OCI-LY7 (cell line): Measurements from ENCODE around the gene SH3PXD2A.

Experiments used
- EZH2phosphoT487 ChIP-seq: fragments of 200-600 bp; sonication (generic); IDR thresholded peaks from 2 replicates; pipeline ENCODE4 v1.6.1; 2018; ENCODE audit warnings: low read depth, borderline replicate concordance, mild to moderate bottlenecking, mixed run types, antibody characterized with exemption, low read length, moderate library complexity, mixed read lengths
- TF ChIP-seq, protein P1 (sequence below): fragments of 200-600 bp; sonication (generic); conservative IDR thresholded peaks from 2 replicates; pipeline ENCODE4 v1.5.1; 2014; ENCODE audit warnings: mild to moderate bottlenecking, antibody characterized with exemption, low read length, moderate library complexity, mixed read lengths

DNA sequence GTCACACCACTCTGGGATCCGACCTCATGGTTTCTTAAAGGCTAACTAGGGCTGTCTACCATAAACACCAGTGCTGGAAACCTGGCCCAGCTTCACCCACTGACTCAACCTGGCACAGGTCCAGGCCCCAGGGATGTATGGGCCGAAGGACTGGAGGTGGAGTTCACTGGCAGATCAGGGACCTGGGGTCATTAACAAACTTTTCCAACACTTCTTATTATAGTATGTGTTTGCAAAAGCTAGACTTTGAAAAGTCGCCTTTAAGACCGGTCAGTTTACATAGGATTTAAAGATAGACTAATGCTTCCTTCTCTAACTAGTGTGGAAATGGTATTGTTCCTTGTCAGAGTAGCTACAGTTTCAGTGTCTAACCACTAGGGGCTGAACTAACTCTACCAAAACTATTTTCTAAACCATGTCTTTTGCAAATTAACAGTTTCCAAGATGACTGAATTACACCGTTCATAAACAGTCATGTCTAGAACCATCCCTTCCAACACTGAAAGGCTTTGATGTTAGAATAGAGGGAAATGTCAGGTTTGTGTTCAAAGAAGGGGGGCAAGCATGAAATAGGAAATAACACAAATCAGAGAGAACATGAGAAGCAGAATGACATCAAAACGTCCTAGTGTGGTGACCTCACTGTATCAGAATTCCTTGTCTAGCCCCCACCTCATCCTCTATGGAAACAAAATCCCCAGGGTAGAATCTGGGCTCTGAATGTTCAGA is 32.9 kb upstream of the SH3PXD2A start:
- TF ChIP-seq, protein P1, sequence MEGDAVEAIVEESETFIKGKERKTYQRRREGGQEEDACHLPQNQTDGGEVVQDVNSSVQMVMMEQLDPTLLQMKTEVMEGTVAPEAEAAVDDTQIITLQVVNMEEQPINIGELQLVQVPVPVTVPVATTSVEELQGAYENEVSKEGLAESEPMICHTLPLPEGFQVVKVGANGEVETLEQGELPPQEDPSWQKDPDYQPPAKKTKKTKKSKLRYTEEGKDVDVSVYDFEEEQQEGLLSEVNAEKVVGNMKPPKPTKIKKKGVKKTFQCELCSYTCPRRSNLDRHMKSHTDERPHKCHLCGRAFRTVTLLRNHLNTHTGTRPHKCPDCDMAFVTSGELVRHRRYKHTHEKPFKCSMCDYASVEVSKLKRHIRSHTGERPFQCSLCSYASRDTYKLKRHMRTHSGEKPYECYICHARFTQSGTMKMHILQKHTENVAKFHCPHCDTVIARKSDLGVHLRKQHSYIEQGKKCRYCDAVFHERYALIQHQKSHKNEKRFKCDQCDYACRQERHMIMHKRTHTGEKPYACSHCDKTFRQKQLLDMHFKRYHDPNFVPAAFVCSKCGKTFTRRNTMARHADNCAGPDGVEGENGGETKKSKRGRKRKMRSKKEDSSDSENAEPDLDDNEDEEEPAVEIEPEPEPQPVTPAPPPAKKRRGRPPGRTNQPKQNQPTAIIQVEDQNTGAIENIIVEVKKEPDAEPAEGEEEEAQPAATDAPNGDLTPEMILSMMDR = peak; percentile 99
- no peak for TF ChIP-seq EZH2phosphoT487
